ENCODE data around the gene ME1. TPM values are rescaled to one million over a fixed set of nuclear protein-coding genes. Genes with fewer than 3 reads are reported as not detected.
A peak's percentile ranks its signal among the peaks of the same experiment; 100 is the strongest.

The ME1 gene
- total RNA-seq, result under 1 TPM; 0.30 to 0.63 (median 0.55) TPM

DNA sequence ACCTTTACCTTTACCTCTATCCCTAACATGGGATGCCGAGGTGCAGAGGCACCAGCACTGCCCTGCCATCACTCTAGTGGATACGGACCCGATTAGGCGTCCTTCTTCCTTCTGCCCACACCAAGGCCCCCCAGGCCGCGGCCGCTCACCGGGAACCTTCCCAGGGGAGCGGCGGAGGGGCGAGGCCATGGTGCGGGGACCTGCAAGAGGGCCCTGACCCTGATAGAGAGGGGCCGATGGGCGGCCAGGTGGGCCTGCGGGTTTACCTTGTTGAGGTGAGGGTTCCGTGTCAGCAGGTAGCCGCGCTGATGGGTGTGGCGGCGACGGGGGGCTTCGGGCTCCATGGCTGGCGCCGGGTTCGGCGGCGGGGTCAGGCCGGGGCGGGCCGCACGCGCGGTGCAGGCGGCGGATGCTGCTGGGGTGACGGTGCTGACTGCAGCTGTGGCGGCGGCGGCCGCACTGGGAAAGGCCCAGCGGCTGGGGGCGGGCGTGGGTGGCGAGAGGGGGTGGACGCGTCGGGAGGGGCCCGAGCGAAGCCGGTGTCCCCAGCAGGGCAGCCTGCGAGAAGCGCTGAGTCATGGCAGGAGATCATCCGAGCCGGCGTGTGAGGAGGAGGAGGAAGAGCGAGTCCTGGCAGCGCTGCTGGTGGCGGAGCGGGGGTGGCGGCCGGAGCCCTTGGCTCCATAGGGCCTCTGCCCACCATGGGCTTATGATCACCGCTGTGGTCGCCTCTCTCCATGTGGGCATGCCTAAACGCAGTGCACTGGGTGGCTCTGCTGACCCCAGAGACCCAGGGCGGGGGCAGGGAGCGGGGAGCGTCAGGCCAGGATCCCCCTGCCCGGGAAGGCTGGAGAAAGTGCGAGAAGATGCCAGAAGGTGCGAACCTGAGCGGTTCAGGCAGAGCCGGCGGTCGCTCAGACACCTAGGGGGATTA lies at the start of gene ME1:
Gene ME1 (minus strand): TSS at position 441 of the 934 bp plus-strand sequence. CDS start 97 bp downstream, at position 344.
- peaks cover 25% of the 10 kb centered on the region for H3K27me3 Mint-ChIP-seq (ENCODE audit: low read depth)
- peaks cover 2% of the 10 kb centered on the region for H3K9me3 Mint-ChIP-seq
- no peaks in the 10 kb centered on the region for H3K36me3 Mint-ChIP-seq (ENCODE audit: insufficient read depth)
- H3K4me3 Mint-ChIP-seq, result peak within 1 kb of the TSS; percentile 49
- peak; percentile 24 for DNase-seq
- peak; percentile 67 to 75 for ATAC-seq
- no peaks in the 10 kb centered on the region for H3K4me1 Mint-ChIP-seq (ENCODE audit: low read depth)

- ATAC-seq (no peak), DNase-seq (no peak)
- Mint-ChIP-seq H3K9me3 (no peaks in the 10 kb centered on the region), H3K4me1 (ENCODE audit: low read depth) (no peaks in the 10 kb centered on the region), H3K4me3 (no peak overlapping the region), H3K27me3 (ENCODE audit: low read depth) (peaks cover 5% of the 10 kb centered on the region), H3K36me3 (ENCODE audit: insufficient read depth) (no peaks in the 10 kb centered on the region)
These were observed 49.6 kb upstream of the ME1 start for GRCh38 chr6:83480470-83480869.

GRCh38 chr6:83479389-83479788 lies 48.5 kb upstream of the ME1 start:
- H3K36me3 Mint-ChIP-seq (ENCODE audit: insufficient read depth), result no peaks in the 10 kb centered on the region
- no peak for ATAC-seq

GRCh38 chr6:83476971-83477370 lies 46.1 kb upstream of the ME1 start:
- ATAC-seq, result no peak
- H3K27me3 Mint-ChIP-seq (ENCODE audit: low read depth), result peaks cover 2% of the 10 kb centered on the region

More at GRCh38 chr6:83479389-83479788, 48.5 kb upstream of the ME1 start:
- Mint-ChIP-seq H3K9me3 (no peaks in the 10 kb centered on the region), H3K27me3 (ENCODE audit: low read depth) (peaks cover 5% of the 10 kb centered on the region), H3K4me1 (ENCODE audit: low read depth) (no peaks in the 10 kb centered on the region), H3K4me3 (no peak overlapping the region)
- DNase-seq, result no peak

DNA sequence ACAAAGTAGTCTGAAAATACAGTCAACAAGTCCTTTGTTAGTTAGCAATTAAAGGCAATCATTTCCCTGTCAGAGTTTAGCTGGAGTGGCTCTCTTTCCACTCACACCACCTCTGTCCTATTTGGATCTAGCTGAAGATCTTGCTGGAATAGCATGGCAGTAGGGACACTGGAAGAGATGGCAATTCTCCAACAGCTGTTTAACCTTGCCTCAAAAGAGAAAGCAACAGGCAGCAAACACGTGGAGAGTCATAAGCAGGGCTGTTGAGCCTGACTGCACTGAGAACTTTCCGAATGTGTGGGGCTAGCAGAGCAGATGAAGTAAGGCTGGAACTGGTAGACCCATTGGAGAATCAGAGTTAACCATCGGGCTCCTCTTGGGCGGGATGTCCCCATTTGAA lies 43.5 kb upstream of the ME1 start:
- ATAC-seq (no peak), DNase-seq (no peak)
- H3K9me3 Mint-ChIP-seq, result no peaks in the 10 kb centered on the region
- no peak overlapping the region for H3K4me3 Mint-ChIP-seq
- no peaks in the 10 kb centered on the region for H3K36me3 Mint-ChIP-seq (ENCODE audit: insufficient read depth)
- no peaks in the 10 kb centered on the region for H3K4me1 Mint-ChIP-seq (ENCODE audit: low read depth)
- no peaks in the 10 kb centered on the region for H3K27me3 Mint-ChIP-seq (ENCODE audit: low read depth)

More at GRCh38 chr6:83476971-83477370, 46.1 kb upstream of the ME1 start:
- H3K9me3 Mint-ChIP-seq, result no peaks in the 10 kb centered on the region
- no peak for DNase-seq
- no peak overlapping the region for H3K4me3 Mint-ChIP-seq
- H3K4me1 Mint-ChIP-seq (ENCODE audit: low read depth), result no peaks in the 10 kb centered on the region
- H3K36me3 Mint-ChIP-seq (ENCODE audit: insufficient read depth), result no peaks in the 10 kb centered on the region

DNA sequence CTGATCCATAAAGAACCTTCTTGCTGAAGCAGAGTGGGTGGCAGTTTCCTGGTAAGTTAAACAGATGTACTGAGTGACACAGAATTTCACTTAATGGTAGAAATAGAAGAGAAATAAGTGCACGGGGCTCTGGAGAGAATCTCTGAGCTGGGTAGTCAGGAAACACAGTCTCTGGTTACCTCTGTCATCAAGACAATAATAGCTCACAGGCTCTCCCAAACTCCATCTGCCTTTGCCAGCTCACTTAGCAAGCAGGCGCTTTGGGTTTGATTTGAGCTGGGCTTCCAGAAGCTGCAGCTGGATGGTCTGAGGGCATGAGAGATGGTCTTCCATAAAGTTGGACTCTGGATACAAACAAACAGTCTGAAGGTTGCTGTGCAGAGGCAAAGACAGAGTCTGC lies 41.9 kb upstream of the ME1 start:
- H3K4me1 Mint-ChIP-seq (ENCODE audit: low read depth), result no peaks in the 10 kb centered on the region
- no peaks in the 10 kb centered on the region for H3K36me3 Mint-ChIP-seq (ENCODE audit: insufficient read depth)
- no peak for ATAC-seq
- no peaks in the 10 kb centered on the region for H3K27me3 Mint-ChIP-seq (ENCODE audit: low read depth)
- no peak overlapping the region for H3K4me3 Mint-ChIP-seq
- no peak for DNase-seq
- no peaks in the 10 kb centered on the region for H3K9me3 Mint-ChIP-seq

GRCh38 chr6:83470587-83470986 lies 39.7 kb upstream of the ME1 start:
- H3K9me3 Mint-ChIP-seq, result no peaks in the 10 kb centered on the region
- no peaks in the 10 kb centered on the region for H3K36me3 Mint-ChIP-seq (ENCODE audit: insufficient read depth)
- H3K27me3 Mint-ChIP-seq (ENCODE audit: low read depth), result no peaks in the 10 kb centered on the region
- ATAC-seq (no peak), DNase-seq (no peak)
- H3K4me1 Mint-ChIP-seq (ENCODE audit: low read depth), result no peaks in the 10 kb centered on the region
- H3K4me3 Mint-ChIP-seq, result no peak overlapping the region

- Mint-ChIP-seq H3K4me1 (ENCODE audit: low read depth) (no peaks in the 10 kb centered on the region), H3K36me3 (ENCODE audit: insufficient read depth) (no peaks in the 10 kb centered on the region), H3K27me3 (ENCODE audit: low read depth) (no peaks in the 10 kb centered on the region), H3K4me3 (no peak overlapping the region), H3K9me3 (no peaks in the 10 kb centered on the region)
- DNase-seq (no peak), ATAC-seq (no peak)
These were observed 39.1 kb upstream of the ME1 start for GRCh38 chr6:83470001-83470400.

GRCh38 chr6:83467620-83468036 lies 36.8 kb upstream of the ME1 start:
- Mint-ChIP-seq H3K4me1 (ENCODE audit: low read depth) (no peaks in the 10 kb centered on the region), H3K4me3 (no peak overlapping the region), H3K9me3 (no peaks in the 10 kb centered on the region), H3K36me3 (ENCODE audit: insufficient read depth) (no peaks in the 10 kb centered on the region), H3K27me3 (ENCODE audit: low read depth) (no peaks in the 10 kb centered on the region)
- ATAC-seq, result no peak
- DNase-seq, result no peak

DNA sequence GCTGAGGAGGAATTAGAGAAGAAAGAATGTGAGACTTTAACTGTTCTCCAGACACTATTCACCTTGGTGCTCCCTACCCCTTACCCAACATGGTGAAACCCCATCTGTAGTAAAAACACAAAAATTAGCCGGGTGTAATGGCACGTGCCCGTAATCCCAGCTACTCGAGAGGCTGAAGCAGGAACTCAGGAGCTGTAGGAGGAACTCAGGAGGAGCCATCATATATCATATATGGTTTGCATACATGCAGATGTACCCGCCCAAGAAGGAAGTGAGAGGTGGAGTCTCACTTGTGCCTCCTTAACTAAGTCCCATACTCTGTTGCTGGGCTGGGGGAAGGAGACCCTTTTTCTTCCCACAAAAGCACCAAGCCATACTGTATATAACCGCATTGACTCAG lies 35.5 kb upstream of the ME1 start:
- DNase-seq (no peak), ATAC-seq (no peak)
- H3K4me1 Mint-ChIP-seq (ENCODE audit: low read depth), result no peaks in the 10 kb centered on the region
- H3K4me3 Mint-ChIP-seq, result no peak overlapping the region
- no peaks in the 10 kb centered on the region for H3K27me3 Mint-ChIP-seq (ENCODE audit: low read depth)
- no peaks in the 10 kb centered on the region for H3K36me3 Mint-ChIP-seq (ENCODE audit: insufficient read depth)
- no peaks in the 10 kb centered on the region for H3K9me3 Mint-ChIP-seq

DNA sequence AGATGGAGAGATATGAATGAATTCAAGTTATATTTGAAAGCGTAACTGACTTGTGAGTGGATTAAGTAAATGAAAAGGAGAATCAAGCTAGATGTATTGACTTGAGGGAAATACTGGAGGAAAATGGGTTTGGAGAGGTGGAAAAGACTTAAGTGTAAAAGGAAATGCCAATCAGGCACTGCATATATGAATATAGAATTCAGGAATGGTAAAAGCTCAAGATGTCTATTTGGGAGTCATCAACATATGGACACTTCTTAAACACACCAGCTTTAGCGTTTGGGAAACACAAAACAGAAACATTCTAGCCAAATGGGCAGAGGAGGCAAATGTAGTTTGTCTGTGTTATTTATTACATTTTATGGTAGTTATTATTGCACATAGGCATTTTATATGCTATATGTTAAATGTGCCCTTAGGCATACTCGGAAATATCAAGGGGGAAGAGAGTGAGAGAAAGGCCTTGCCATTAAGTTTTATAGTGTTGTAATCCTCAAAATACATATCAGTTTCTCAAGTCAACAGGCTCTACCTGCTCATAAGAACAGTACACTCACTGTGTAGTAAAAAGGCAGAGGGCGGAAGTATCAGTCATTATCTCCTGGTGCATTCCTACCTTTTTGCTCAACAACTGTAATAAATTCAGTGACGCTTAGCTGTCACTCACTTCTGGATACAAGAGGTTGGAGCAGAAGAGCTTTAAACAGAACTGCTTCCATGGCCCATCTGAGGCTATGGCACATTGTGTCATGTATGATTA lies 33.7 kb upstream of the ME1 start:
- no peak for ATAC-seq
- Mint-ChIP-seq H3K27me3 (ENCODE audit: low read depth) (no peaks in the 10 kb centered on the region), H3K4me1 (ENCODE audit: low read depth) (no peaks in the 10 kb centered on the region), H3K4me3 (no peak overlapping the region), H3K36me3 (ENCODE audit: insufficient read depth) (no peaks in the 10 kb centered on the region), H3K9me3 (no peaks in the 10 kb centered on the region)
- no peak for DNase-seq

DNA sequence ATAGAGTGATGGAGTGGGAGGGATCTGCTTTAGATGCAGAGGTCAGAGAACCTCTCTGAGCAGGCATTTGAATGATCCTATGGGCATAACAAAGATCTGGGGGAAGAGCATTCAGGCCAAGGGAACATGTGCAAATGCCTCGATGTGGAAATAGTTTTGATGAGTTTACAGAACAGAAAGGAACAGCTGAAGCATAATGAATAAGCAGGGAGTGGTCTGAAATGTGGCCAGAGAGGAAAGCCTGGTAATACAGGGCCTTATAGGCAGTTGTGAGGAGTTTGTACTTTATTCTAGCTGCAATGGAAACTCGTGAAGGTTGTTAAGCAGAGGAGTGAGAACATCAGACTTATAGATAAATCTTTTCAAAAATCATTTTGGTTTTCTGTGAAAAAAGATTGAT lies 33.0 kb upstream of the ME1 start:
- no peak overlapping the region for H3K4me3 Mint-ChIP-seq
- ATAC-seq (no peak), DNase-seq (no peak)
- H3K27me3 Mint-ChIP-seq (ENCODE audit: low read depth), result no peaks in the 10 kb centered on the region
- H3K4me1 Mint-ChIP-seq (ENCODE audit: low read depth), result no peaks in the 10 kb centered on the region
- no peaks in the 10 kb centered on the region for H3K36me3 Mint-ChIP-seq (ENCODE audit: insufficient read depth)
- H3K9me3 Mint-ChIP-seq, result no peaks in the 10 kb centered on the region

- H3K4me3 Mint-ChIP-seq, result no peak overlapping the region
- ATAC-seq (no peak), DNase-seq (no peak)
- no peaks in the 10 kb centered on the region for H3K4me1 Mint-ChIP-seq (ENCODE audit: low read depth)
- no peaks in the 10 kb centered on the region for H3K27me3 Mint-ChIP-seq (ENCODE audit: low read depth)
- no peaks in the 10 kb centered on the region for H3K9me3 Mint-ChIP-seq
- H3K36me3 Mint-ChIP-seq (ENCODE audit: insufficient read depth), result no peaks in the 10 kb centered on the region
These were observed 31.7 kb upstream of the ME1 start for GRCh38 chr6:83462524-83462923.

DNA sequence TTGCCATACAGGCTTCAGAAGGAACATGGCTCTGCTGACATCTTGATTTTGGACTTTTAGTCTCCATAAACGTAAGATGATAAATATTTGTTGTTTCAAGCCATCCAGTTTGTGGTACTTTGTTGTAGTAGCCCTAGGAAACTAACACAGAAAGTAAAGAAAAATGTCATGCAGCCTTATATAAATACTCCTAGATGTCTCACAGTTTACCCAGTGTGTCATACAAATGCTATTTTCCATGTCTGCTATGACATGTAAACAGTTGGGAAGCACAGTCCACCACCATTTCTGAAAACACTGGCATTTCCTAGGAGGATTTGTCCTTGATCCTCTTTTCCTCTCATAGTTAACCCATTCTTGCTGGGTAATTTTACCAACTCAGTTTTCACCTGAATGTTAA lies 30.6 kb upstream of the ME1 start:
- Mint-ChIP-seq H3K4me1 (ENCODE audit: low read depth) (no peaks in the 10 kb centered on the region), H3K36me3 (ENCODE audit: insufficient read depth) (no peaks in the 10 kb centered on the region), H3K27me3 (ENCODE audit: low read depth) (no peaks in the 10 kb centered on the region), H3K9me3 (no peaks in the 10 kb centered on the region), H3K4me3 (no peak overlapping the region)
- ATAC-seq (no peak), DNase-seq (no peak)

GRCh38 chr6:83459663-83460062 lies 28.8 kb upstream of the ME1 start:
- H3K9me3 Mint-ChIP-seq, result no peaks in the 10 kb centered on the region
- no peaks in the 10 kb centered on the region for H3K4me1 Mint-ChIP-seq (ENCODE audit: low read depth)
- no peak for ATAC-seq
- no peaks in the 10 kb centered on the region for H3K27me3 Mint-ChIP-seq (ENCODE audit: low read depth)
- DNase-seq, result no peak
- no peak overlapping the region for H3K4me3 Mint-ChIP-seq
- no peaks in the 10 kb centered on the region for H3K36me3 Mint-ChIP-seq (ENCODE audit: insufficient read depth)
